Activated CD4-positive, alpha-beta memory T cell treated with anti-CD3 and anti-CD28 coated beads, Interleukin-2, amount 10 ng/mL, durations not matched to agents 7 days and 5 days (primary cell): ENCODE results near the gene TPST1. TPM values are rescaled to one million over a fixed set of nuclear protein-coding genes. Genes with fewer than 3 reads are reported as not detected.
"Not testable (repeated sequence)": the region's sequence is repeated elsewhere in the genome, so short reads cannot be mapped to it uniquely, and the experiment has no call there.

Experiments used
- CTCF ChIA-PET: fragments of 350-600 bp; sonication (Branson Sonifier 250); formaldehyde crosslinking; loops from one replicate; lab custom pipeline; 2021; ENCODE audit warnings: antibody characterized with exemption, inconsistent platforms; lab: Charles Lee
- POLR2A ChIA-PET: fragments of 350-600 bp; sonication (Branson Sonifier 250); formaldehyde crosslinking; loops from one replicate; lab custom pipeline; 2021; ENCODE audit warnings: antibody characterized with exemption; lab: Charles Lee
- DNase-seq: peaks from one replicate; pipeline ENCODE4 v3.0.0-alpha.2; 2020
- H3K27ac Mint-ChIP-seq: one replicate; pipeline ENCODE4 v1.8.0; 2021; ENCODE audit warnings: mild to moderate bottlenecking, mixed read lengths
- H3K27me3 Mint-ChIP-seq: one replicate; pipeline ENCODE4 v1.8.0; 2021; ENCODE audit warnings: mixed read lengths
- H3K36me3 Mint-ChIP-seq: one replicate; pipeline ENCODE4 v1.8.0; 2021; ENCODE audit warnings: low read depth, mixed read lengths
- H3K4me1 Mint-ChIP-seq: one replicate; pipeline ENCODE4 v1.8.0; 2021; ENCODE audit warnings: mixed read lengths
- H3K4me3 Mint-ChIP-seq: one replicate; pipeline ENCODE4 v1.8.0; 2021; ENCODE audit warnings: mild to moderate bottlenecking, mixed read lengths
- H3K9me3 Mint-ChIP-seq: one replicate; pipeline ENCODE4 v1.8.0; 2021; ENCODE audit warnings: mixed read lengths
- total RNA-seq, 2 experiments: library from RNA; stranded (reverse); gene quantifications; one replicate each; pipeline ENCODE4 v1.2.3, GENCODE V29; 2021

TPST1 gene
- total RNA-seq, 2 experiments from 2014 or later, result 0.25 to 0.28 TPM

GRCh38 chr7:66348959-66349358 lies 143.8 kb downstream of the TPST1 start:
- POLR2A ChIA-PET, result no interaction called here
- CTCF ChIA-PET, result interaction anchor here (0.7 kb wide), 1 partner anchor 395 kb away, joined by 3 read pairs; no protein-coding TSS in a partner anchor
- H3K9me3 Mint-ChIP-seq, result no peaks in the 10 kb centered on the region
- H3K36me3 Mint-ChIP-seq, result no peaks in the 10 kb centered on the region
- H3K4me1 Mint-ChIP-seq, result no peaks in the 10 kb centered on the region
- no peak overlapping the region for H3K27ac Mint-ChIP-seq
- DNase-seq, result no peak
- no peak overlapping the region for H3K4me3 Mint-ChIP-seq
- H3K27me3 Mint-ChIP-seq, result peaks cover 4% of the 10 kb centered on the region

- no peak overlapping the region for H3K4me3 Mint-ChIP-seq
Measured at GRCh38 chr7:66352071-66352470, 146.9 kb downstream of the TPST1 start.

GRCh38 chr7:66353547-66353946 lies 148.4 kb downstream of the TPST1 start:
- Mint-ChIP-seq H3K27ac (no peak overlapping the region), H3K27me3 (no peaks in the 10 kb centered on the region), H3K9me3 (no peaks in the 10 kb centered on the region), H3K4me3 (no peak overlapping the region), H3K4me1 (no peaks in the 10 kb centered on the region), H3K36me3 (no peaks in the 10 kb centered on the region)
- ChIA-PET CTCF (no interaction called here), POLR2A (no interaction called here)
- no peak for DNase-seq

More at GRCh38 chr7:66352071-66352470, 146.9 kb downstream of the TPST1 start:
- no peaks in the 10 kb centered on the region for H3K9me3 Mint-ChIP-seq
- H3K27me3 Mint-ChIP-seq, result peaks cover 2% of the 10 kb centered on the region
- DNase-seq, result no peak
- ChIA-PET POLR2A (no interaction called here), CTCF (interaction anchor here (0.6 kb wide), 1 partner anchor 145 kb away, joined by 3 read pairs; no protein-coding TSS in a partner anchor)
- H3K27ac Mint-ChIP-seq, result no peak overlapping the region
- H3K4me1 Mint-ChIP-seq, result no peaks in the 10 kb centered on the region
- no peaks in the 10 kb centered on the region for H3K36me3 Mint-ChIP-seq

- ChIA-PET POLR2A (no interaction called here), CTCF (no interaction called here)
- Mint-ChIP-seq H3K4me3 (no peak overlapping the region), H3K27me3 (no peaks in the 10 kb centered on the region), H3K4me1 (no peaks in the 10 kb centered on the region), H3K27ac (no peak overlapping the region), H3K9me3 (no peaks in the 10 kb centered on the region), H3K36me3 (no peaks in the 10 kb centered on the region)
- DNase-seq, result no peak
Measured at GRCh38 chr7:66355756-66356155, 150.6 kb downstream of the TPST1 start.

- DNase-seq, result no peak
- Mint-ChIP-seq H3K9me3 (no peaks in the 10 kb centered on the region), H3K27ac (no peak overlapping the region), H3K4me1 (no peaks in the 10 kb centered on the region), H3K4me3 (no peak overlapping the region), H3K27me3 (peaks cover 2% of the 10 kb centered on the region), H3K36me3 (no peaks in the 10 kb centered on the region)
- POLR2A ChIA-PET, result no interaction called here
- CTCF ChIA-PET, result no interaction called here
Measured at GRCh38 chr7:66356277-66356721, 151.2 kb downstream of the TPST1 start.

GRCh38 chr7:66357087-66357486 lies 152.0 kb downstream of the TPST1 start:
- POLR2A ChIA-PET, result no interaction called here
- Mint-ChIP-seq H3K27ac (no peak overlapping the region), H3K4me1 (no peaks in the 10 kb centered on the region), H3K4me3 (no peak overlapping the region), H3K27me3 (peaks cover 2% of the 10 kb centered on the region), H3K9me3 (no peaks in the 10 kb centered on the region), H3K36me3 (no peaks in the 10 kb centered on the region)
- CTCF ChIA-PET, result no interaction called here
- no peak for DNase-seq

- no peak for DNase-seq
- Mint-ChIP-seq H3K9me3 (no peaks in the 10 kb centered on the region), H3K27ac (no peak overlapping the region), H3K4me3 (no peak overlapping the region), H3K36me3 (no peaks in the 10 kb centered on the region), H3K4me1 (no peaks in the 10 kb centered on the region), H3K27me3 (peaks cover 2% of the 10 kb centered on the region)
- POLR2A ChIA-PET, result no interaction called here
- CTCF ChIA-PET, result no interaction called here
Measured at GRCh38 chr7:66359656-66360211, 154.6 kb downstream of the TPST1 start.

- ChIA-PET CTCF (no interaction called here), POLR2A (no interaction called here)
- Mint-ChIP-seq H3K27me3 (peaks cover 2% of the 10 kb centered on the region), H3K27ac (no peak overlapping the region), H3K4me3 (no peak overlapping the region), H3K36me3 (no peaks in the 10 kb centered on the region), H3K4me1 (no peaks in the 10 kb centered on the region), H3K9me3 (no peaks in the 10 kb centered on the region)
- DNase-seq, result no peak
Measured at GRCh38 chr7:66362136-66362535, 157.0 kb downstream of the TPST1 start.

- Mint-ChIP-seq H3K27me3 (peaks cover 2% of the 10 kb centered on the region), H3K4me3 (no peak overlapping the region), H3K4me1 (no peaks in the 10 kb centered on the region), H3K36me3 (no peaks in the 10 kb centered on the region), H3K27ac (no peak overlapping the region), H3K9me3 (no peaks in the 10 kb centered on the region)
- POLR2A ChIA-PET, result no interaction called here
- CTCF ChIA-PET, result no interaction called here
- no peak for DNase-seq
Measured at GRCh38 chr7:66363635-66364034, 158.5 kb downstream of the TPST1 start.

GRCh38 chr7:66365031-66365430 lies 159.9 kb downstream of the TPST1 start:
- DNase-seq, POLR2A ChIA-PET, H3K4me1 Mint-ChIP-seq, H3K9me3 Mint-ChIP-seq, H3K27me3 Mint-ChIP-seq, H3K27ac Mint-ChIP-seq, H3K4me3 Mint-ChIP-seq, H3K36me3 Mint-ChIP-seq, CTCF ChIA-PET: not testable (repeated sequence)

GRCh38 chr7:66371096-66371824 lies 166.1 kb downstream of the TPST1 start:
- no peak for DNase-seq
- CTCF ChIA-PET, result no interaction called here
- Mint-ChIP-seq H3K27me3 (no peaks in the 10 kb centered on the region), H3K27ac (no peak overlapping the region), H3K4me3 (no peak overlapping the region), H3K36me3 (no peaks in the 10 kb centered on the region), H3K9me3 (no peaks in the 10 kb centered on the region), H3K4me1 (no peaks in the 10 kb centered on the region)
- POLR2A ChIA-PET, result no interaction called here

- DNase-seq, H3K4me1 Mint-ChIP-seq, H3K27me3 Mint-ChIP-seq, H3K27ac Mint-ChIP-seq, CTCF ChIA-PET, H3K4me3 Mint-ChIP-seq, H3K36me3 Mint-ChIP-seq, H3K9me3 Mint-ChIP-seq, POLR2A ChIA-PET: not testable (repeated sequence)
Measured at GRCh38 chr7:66374141-66374840, 169.2 kb downstream of the TPST1 start.

GRCh38 chr7:66376264-66376945 lies 171.3 kb downstream of the TPST1 start:
- Mint-ChIP-seq H3K36me3 (no peaks in the 10 kb centered on the region), H3K27ac (no peak overlapping the region), H3K9me3 (peaks cover 5% of the 10 kb centered on the region), H3K27me3 (no peaks in the 10 kb centered on the region), H3K4me3 (no peak overlapping the region), H3K4me1 (no peaks in the 10 kb centered on the region)
- POLR2A ChIA-PET, result no interaction called here
- CTCF ChIA-PET, result no interaction called here
- DNase-seq, result no peak
